ELR (cell line): ENCODE data around the gene EXD2.
"Not testable (repeated sequence)": the region's sequence is repeated elsewhere in the genome, so short reads cannot be mapped to it uniquely, and the experiment has no call there.

Experiments used
- DNase-seq: peaks from one replicate; pipeline ENCODE4 v3.0.0-alpha.2; 2015; ENCODE audit warnings: low read depth

Gene EXD2

GRCh38 chr14:69191340-69192111, at the start of gene EXD2:
EXD2 (plus strand) TSS chr14:69191498; CDS start chr14:69209471, 17,973 bp downstream.
- peak; percentile 89 for DNase-seq

DNA sequence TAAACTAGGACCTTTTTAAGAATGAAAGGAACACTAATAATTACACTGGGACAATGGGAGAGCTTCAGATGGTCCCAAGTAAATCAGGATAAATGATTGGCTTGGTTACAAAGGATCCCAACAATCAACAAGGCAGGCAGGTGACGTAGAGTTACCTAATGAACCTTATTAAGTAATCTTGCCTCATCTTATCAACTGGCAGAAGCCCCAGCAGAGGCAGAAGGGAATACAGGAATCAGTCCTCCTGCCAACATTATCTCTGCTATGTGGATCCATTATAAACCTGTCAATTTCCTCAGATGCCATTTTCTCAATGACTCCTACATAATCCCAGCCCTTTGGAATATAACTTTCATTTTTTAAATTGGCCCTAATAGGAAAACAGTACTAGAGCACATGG, 49.7 kb upstream of the EXD2 start:
- no peak for DNase-seq

DNA sequence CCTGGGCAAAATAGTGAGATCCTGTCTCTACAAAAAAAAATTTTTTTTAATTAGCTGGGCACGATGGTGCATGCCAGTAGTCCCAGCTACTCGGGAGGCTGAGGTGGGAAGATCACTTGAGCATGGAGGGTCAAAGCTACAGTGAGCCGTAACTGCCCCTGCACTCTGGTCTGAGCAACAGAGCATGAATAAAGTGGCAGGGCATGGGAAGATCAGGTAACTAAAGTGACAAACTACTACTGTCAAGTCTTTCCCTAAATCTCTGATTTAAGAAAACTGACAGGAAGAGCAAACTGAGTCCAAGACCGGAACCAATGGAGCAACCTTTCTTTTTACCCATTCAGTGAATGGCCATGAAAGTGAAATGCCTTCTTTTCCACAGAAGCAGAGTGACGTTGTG, 49.2 kb upstream of the EXD2 start:
- no peak for DNase-seq

DNA sequence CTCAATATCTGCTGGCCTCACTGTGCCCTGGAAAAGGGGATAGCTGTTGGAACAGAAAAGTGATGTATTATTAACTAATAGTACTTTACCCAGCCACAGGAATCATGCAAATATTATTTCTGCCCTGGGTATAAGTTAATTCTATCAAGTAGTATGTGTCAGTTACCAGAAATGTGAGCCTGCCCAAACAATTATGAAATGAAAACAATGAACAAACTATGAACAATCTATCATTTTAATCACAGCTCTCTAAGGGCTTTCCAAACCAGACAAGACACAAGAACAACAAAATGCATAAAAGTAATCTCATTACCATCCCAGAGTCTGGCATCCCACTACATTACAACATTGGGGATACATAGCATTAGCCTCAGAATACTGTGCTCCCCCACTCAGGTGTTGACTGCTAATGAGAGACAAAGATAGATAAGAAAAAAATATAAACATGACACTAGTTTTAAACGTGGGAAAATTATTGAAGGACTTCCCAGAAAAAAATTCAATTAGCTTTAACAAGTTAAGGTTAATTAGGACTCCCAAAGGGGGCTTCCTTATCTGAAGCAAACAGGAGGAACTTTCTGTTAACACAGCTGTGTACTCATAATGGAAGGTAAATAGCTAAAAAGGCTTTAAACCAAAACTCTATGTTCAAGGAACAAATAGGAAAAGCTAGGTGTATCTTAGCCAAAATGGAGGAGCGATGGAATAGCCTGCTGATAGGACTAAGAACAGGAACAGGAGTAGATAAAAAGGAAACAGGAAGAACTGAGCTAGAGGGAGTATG, 41.6 kb upstream of the EXD2 start:
- no peak for DNase-seq

DNA sequence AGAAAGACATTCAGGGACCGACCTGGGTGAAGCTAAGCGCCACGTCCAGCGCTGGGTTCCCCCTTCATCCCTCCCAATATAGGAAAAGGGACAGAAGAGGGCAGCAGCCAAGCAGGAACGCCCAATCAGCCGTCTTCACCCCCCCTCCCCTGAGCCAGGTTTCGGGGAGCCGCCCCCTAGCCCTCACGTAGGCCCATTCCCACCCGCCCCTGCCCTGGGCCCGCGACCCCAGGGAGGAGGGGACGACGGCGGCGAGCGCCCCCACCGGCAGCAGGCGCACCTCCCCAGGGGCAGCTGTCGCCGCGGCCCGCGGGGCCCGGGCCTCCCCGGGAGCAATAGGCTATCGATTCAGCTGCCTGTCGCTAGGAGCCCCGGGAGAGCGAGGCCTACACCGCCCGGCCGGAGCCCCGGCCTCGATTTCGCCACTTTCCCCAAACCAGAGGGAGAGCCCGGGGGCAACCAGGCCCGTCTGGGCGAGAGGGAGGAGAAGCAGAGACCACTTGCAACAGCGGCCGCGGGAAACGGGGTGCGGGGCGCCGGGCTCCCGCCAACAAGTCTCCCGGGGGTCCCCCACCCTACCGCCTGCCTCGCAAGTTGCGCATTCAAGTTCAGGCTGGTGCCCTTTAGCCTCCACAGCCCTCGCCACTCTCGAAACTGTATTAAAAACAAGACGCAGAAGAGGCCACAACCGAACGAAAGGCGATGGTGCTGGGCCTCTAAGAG, 39.7 kb upstream of the EXD2 start:
- peak; percentile 79 for DNase-seq

- peak; percentile 43 for DNase-seq
Observed at GRCh38 chr14:69152181-69152901, 39.0 kb upstream of the EXD2 start.

DNA sequence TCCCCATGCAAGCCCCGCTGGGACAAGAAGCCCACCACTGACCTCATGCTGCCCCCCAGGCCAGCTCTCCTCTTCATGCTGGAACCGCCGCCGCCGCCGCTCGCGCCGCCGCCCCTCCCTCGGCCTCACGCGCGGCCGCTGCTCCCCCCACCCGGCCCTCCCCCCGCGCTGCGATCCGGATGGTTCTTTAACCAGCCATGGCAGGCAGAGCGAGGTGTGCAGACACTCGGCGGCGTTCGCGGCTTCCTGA, 38.5 kb upstream of the EXD2 start, which contains the start of gene DCAF5:
DCAF5 (minus strand) TSS at position 218 of the 250 bp plus-strand sequence; CDS start at position 77, 141 bp downstream.
- peak; percentile 96 for DNase-seq

GRCh38 chr14:69153152-69153872, 38.0 kb upstream of the EXD2 start:
- no peak for DNase-seq

DNA sequence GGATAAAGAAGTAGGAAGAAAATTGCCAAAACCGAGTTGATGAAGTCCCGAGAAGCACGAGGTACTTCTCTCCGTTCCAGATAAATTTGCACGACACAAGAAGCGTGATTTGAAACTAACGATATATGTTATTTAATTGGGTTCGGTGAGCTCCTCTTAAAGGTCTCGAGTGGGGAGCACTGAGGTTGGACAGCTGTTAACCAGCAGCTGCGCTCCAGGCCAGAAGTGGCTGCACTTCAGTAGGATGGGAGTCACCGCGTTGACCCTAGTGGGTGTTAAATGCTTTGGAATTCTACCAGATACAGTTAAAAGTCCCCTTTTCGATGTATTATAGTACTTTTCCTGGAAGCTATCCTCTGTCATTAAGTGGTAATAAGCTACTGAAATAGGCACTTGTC, 37.4 kb upstream of the EXD2 start:
- peak; percentile 52 for DNase-seq

DNA sequence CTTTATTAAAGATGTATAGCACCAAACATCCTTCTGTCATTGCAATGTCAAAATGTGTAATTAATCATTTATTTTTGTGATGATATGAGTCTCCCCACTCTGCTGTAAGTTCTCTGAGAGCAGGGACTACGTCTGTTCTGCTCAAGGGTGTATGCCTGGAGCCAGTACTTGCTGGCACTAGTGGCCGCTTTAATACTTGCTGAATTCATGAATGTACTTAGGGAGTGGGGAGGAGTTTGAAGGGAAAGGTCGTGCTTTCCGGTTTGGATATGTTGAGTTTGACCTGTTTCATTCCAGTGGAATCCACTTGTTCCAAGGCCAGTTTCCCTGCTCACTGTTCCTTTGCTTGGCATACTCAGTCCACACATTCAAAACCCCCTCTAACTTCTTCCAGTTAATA, 36.5 kb upstream of the EXD2 start:
- peak; percentile 37 for DNase-seq

GRCh38 chr14:69156224-69156623, 35.1 kb upstream of the EXD2 start:
- no peak for DNase-seq

DNA sequence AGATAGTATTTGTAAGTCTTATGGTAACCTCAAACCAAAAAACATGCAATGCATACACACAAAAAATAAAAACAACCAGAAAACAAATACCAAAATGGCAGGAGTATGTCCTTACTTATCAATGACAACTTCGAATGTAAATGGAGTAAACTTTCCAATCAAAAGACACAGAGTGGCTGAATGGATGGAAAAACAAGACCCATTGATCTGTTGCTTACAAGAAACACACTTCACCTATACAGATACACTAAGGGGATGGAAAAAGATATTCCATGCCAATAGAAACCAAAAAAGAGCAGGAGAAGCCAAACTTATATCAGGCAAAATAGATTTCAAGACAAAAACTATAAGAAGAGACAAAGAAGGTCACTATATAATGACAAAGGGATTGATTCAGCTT, 29.7 kb upstream of the EXD2 start:
- no peak for DNase-seq

DNA sequence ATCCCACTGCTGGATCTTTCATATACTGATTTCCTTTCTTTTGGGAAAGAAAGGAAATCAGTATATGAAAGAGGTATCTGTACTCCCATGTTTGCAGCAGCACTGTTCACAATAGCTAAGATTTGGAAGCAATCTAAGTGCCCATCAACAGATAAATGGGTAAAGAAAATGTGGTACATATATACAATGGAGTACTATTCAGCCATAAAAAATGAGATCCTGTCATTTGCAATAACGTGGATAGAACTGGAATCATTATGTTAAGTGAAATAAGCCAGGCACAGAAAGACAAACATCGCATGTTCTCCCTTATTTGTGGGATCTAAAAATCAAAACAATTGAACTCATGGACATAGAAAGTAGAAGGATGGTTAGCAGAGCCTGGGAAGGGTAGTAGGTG, 25.5 kb upstream of the EXD2 start:
- DNase-seq: not testable (repeated sequence)

DNA sequence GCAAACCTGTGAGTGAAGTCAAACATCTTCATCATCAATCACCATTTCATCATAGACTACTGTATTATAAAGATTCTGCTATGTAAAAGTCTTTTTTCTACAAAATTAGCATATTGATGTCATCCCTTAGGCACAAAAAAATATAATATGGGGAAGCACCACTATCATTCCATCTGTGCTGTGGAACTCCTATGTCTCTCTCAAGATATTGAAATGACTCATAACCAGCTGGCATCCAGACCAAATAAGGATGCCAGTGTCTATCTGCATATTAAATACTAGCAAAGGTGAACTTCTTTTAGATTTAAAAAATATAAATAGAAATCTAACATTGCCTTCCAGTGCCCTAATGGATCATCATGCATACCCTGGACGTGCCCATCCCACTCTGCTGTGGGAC, 20.5 kb upstream of the EXD2 start:
- peak; percentile 32 for DNase-seq

- DNase-seq: no peak
Observed at GRCh38 chr14:69171569-69171968, 19.7 kb upstream of the EXD2 start.

GRCh38 chr14:69175130-69175529, 16.2 kb upstream of the EXD2 start:
- no peak for DNase-seq

GRCh38 chr14:69181491-69181890, 9.8 kb upstream of the EXD2 start:
- DNase-seq: peak; percentile 7

- DNase-seq: not testable (repeated sequence)
Observed at GRCh38 chr14:69182580-69182979, 8.7 kb upstream of the EXD2 start.

DNA sequence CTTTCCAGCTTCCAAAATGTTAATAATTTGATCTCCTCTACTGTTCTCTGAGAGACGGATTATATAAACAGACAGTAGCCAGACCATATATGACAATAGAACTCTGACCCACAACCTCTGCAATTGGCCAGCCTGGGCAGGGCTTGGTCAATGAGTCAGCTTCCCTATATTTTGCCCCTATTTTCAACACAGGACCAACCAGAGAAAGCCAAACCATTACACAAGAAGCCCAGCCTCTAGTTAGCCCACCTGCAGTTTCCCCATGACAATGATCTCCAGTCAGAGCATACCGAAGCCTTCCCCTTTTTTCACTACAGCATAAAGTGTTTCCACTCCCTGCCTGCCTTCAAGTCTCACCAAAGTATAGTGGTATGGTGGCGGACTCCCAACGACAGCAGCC, 7.6 kb upstream of the EXD2 start:
- peak; percentile 28 for DNase-seq

DNA sequence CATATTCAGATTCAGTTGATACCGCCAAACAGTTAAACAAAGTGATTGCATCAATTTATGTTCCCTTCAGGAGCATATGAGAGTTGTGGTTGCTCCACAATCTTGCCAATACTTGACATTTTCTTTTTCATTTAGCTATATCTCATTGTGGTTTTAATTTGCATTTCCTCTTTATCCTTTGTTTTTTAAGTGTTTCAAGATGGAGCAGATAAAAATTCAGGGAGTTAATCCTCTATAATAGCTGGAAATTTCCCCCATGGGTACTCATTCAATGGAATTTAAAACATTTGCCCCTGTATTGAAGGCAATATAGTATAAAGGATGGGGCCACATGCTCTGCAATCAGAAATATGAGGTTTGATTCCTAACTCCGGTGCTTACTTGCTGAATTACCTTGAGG, 1.1 kb upstream of the EXD2 start:
- no peak for DNase-seq

- DNase-seq: no peak
Observed at GRCh38 chr14:69193721-69194120, 2.4 kb downstream of the EXD2 start.

GRCh38 chr14:69199786-69200185, 8.5 kb downstream of the EXD2 start:
- DNase-seq: no peak
